Trophoblast cell (in vitro differentiated cells and primary cell): ENCODE data around the gene S100A16.

Experiments used
- DNase-seq, 2 donors: peaks; one replicate each; pipeline ENCODE4 v3.0.0-alpha.2; 2016
- H2AFZ ChIP-seq: 2 replicates; pipeline ENCODE4 v1.6.1; 2013; ENCODE audit warnings: low read length, moderate library complexity, mild to moderate bottlenecking; ENCODE audit not compliant: insufficient read depth, poor library complexity
- H2AK5ac ChIP-seq: 2 replicates; pipeline ENCODE4 v1.6.1; 2013; ENCODE audit warnings: mild to moderate bottlenecking, low read length
- H2BK120ac ChIP-seq: 2 replicates; pipeline ENCODE4 v1.6.1; 2013; ENCODE audit warnings: low read length, mild to moderate bottlenecking, moderate library complexity; ENCODE audit not compliant: insufficient read depth, poor library complexity
- H2BK12ac ChIP-seq: 2 replicates; pipeline ENCODE4 v1.6.1; 2013; ENCODE audit warnings: mild to moderate bottlenecking, low read length, moderate library complexity
- H2BK5ac ChIP-seq: 2 replicates; pipeline ENCODE4 v1.6.1; 2013; ENCODE audit warnings: low read length, low read depth, moderate library complexity, mild to moderate bottlenecking; ENCODE audit not compliant: poor library complexity
- H3K14ac ChIP-seq: 2 replicates; pipeline ENCODE4 v1.6.1; 2013; ENCODE audit warnings: mild to moderate bottlenecking, low read length
- H3K18ac ChIP-seq: 2 replicates; pipeline ENCODE4 v1.6.1; 2013; ENCODE audit warnings: mild to moderate bottlenecking, low read length
- H3K23ac ChIP-seq: 2 replicates; pipeline ENCODE4 v1.6.1; 2013; ENCODE audit warnings: low read length
- H3K27ac ChIP-seq: 2 replicates; pipeline ENCODE4 v1.5.1; 2013; ENCODE audit warnings: low read depth, mild to moderate bottlenecking, inconsistent platforms, low read length, moderate library complexity
- H3K27me3 ChIP-seq: 2 replicates; pipeline ENCODE4 v1.6.1; 2013; ENCODE audit warnings: inconsistent platforms, mild to moderate bottlenecking, low read length, moderate library complexity; ENCODE audit not compliant: insufficient read depth
- H3K36me3 ChIP-seq, 2 experiments: 1 replicate in 1 of 2; 2 replicates in 1 of 2; pipeline ENCODE4 v1.6.1; 2013; ENCODE audit warnings: low read length in 2 of 2, mild to moderate bottlenecking in 2 of 2, moderate library complexity in 1 of 2; ENCODE audit not compliant: insufficient read depth in 2 of 2, control insufficient read depth in 1 of 2
- H3K4ac ChIP-seq: 2 replicates; pipeline ENCODE4 v1.6.1; 2013; ENCODE audit warnings: low read depth, mild to moderate bottlenecking, low read length, moderate library complexity
- H3K4me1 ChIP-seq, 2 experiments: 1 replicate in 1 of 2; 2 replicates in 1 of 2; pipeline ENCODE4 v1.6.1; 2013; ENCODE audit warnings: low read length in 2 of 2, mild to moderate bottlenecking in 2 of 2, moderate library complexity in 1 of 2; ENCODE audit not compliant: insufficient read depth in 2 of 2, control insufficient read depth in 1 of 2
- H3K4me2 ChIP-seq: 2 replicates; pipeline ENCODE4 v1.6.1; 2013; ENCODE audit warnings: inconsistent platforms, mild to moderate bottlenecking, low read length, moderate library complexity
- H3K4me3 ChIP-seq: 2 replicates; pipeline ENCODE4 v1.5.1; 2013; ENCODE audit warnings: mild to moderate bottlenecking, low read depth, low read length, inconsistent platforms
- H3K79me1 ChIP-seq: one replicate; pipeline ENCODE4 v1.6.1; 2013; ENCODE audit warnings: low read length
- H3K79me2 ChIP-seq: 2 replicates; pipeline ENCODE4 v1.6.1; 2013; ENCODE audit warnings: low read length, mild to moderate bottlenecking; ENCODE audit not compliant: control insufficient read depth, insufficient read depth, poor library complexity
- H3K9ac ChIP-seq: 2 replicates; pipeline ENCODE4 v1.6.1; 2013; ENCODE audit warnings: mild to moderate bottlenecking, low read length
- H3K9me3 ChIP-seq: 2 replicates; pipeline ENCODE4 v1.6.1; 2013; ENCODE audit warnings: low read depth, mild to moderate bottlenecking, control low read depth, inconsistent platforms, low read length; ENCODE audit not compliant: insufficient read depth
- H4K12ac ChIP-seq: 2 replicates; pipeline ENCODE4 v1.6.1; 2013; ENCODE audit warnings: low read depth, mild to moderate bottlenecking, low read length, moderate library complexity
- H4K8ac ChIP-seq: 2 replicates; pipeline ENCODE4 v1.6.1; 2013; ENCODE audit warnings: low read depth, mild to moderate bottlenecking, low read length, moderate library complexity
- H4K91ac ChIP-seq: one replicate; pipeline ENCODE4 v1.6.1; 2013; ENCODE audit warnings: low read depth, mild to moderate bottlenecking, low read length, moderate library complexity
- WGBS: extraction: QIAGEN DNeasy Blood & Tissue Kit; methylation state at CpG from one replicate; pipeline ENCODE4 v1.1.7; 2013; ENCODE audit warnings: missing lambda C conversion rate; ENCODE audit not compliant: insufficient read length, insufficient coverage; ENCODE audit errors: extremely low coverage; 5-methylcytosine and 5-hydroxymethylcytosine counted together

The S100A16 gene

GRCh38 chr1:153614906-153615305, 2.0 kb upstream of the S100A16 start:
- H3K4ac ChIP-seq, result no peak overlapping the region
- no peak overlapping the region for H2AFZ ChIP-seq
- H2BK5ac ChIP-seq, result no peak overlapping the region
- H2BK12ac ChIP-seq, result peak overlapping the region; percentile 11
- peaks cover 6 to 13% of the 10 kb centered on the region in 2 experiments for H3K36me3 ChIP-seq
- H3K27ac ChIP-seq, result no peak overlapping the region
- peaks cover 31 to 38% of the 10 kb centered on the region in 2 experiments for H3K4me1 ChIP-seq
- peaks cover 20% of the 10 kb centered on the region for H3K79me1 ChIP-seq
- peak overlapping the region; percentile 21 for H4K91ac ChIP-seq
- H3K9ac ChIP-seq, result no peak overlapping the region
- no peak overlapping the region for H3K4me2 ChIP-seq
- H2AK5ac ChIP-seq, result peak overlapping the region; percentile 49
- no peak overlapping the region for H2BK120ac ChIP-seq
- no peak overlapping the region for H4K12ac ChIP-seq
- H3K9me3 ChIP-seq, result no peaks in the 10 kb centered on the region
- WGBS, result no CpG with 5 or more reads among the region's 7 CpGs
- no peak overlapping the region for H4K8ac ChIP-seq
- H3K23ac ChIP-seq, result no peak overlapping the region
- H3K4me3 ChIP-seq, result no peak overlapping the region
- no peak overlapping the region for H3K14ac ChIP-seq
- H3K18ac ChIP-seq, result no peak overlapping the region
- no peaks in the 10 kb centered on the region for H3K79me2 ChIP-seq
- no peaks in the 10 kb centered on the region for H3K27me3 ChIP-seq
- no peak for DNase-seq

GRCh38 chr1:153614189-153614900, 1.4 kb upstream of the S100A16 start:
- H3K27ac ChIP-seq, result no peak overlapping the region
- no peak overlapping the region for H2AK5ac ChIP-seq
- no peak overlapping the region for H3K4me3 ChIP-seq
- H4K91ac ChIP-seq, result peak overlapping the region; percentile 21
- H3K36me3 ChIP-seq, result peaks cover 4 to 10% of the 10 kb centered on the region in 2 experiments
- H3K79me2 ChIP-seq, result no peaks in the 10 kb centered on the region
- H3K4ac ChIP-seq, result no peak overlapping the region
- H3K14ac ChIP-seq, result no peak overlapping the region
- no peaks in the 10 kb centered on the region for H3K27me3 ChIP-seq
- no CpG with 5 or more reads among the region's 2 CpGs for WGBS
- no peak overlapping the region for H3K4me2 ChIP-seq
- H3K23ac ChIP-seq, result no peak overlapping the region
- no peak overlapping the region for H2AFZ ChIP-seq
- no peak overlapping the region for H4K12ac ChIP-seq
- no peak overlapping the region for H3K9ac ChIP-seq
- no peak overlapping the region for H2BK120ac ChIP-seq
- H2BK5ac ChIP-seq, result no peak overlapping the region
- no peak overlapping the region for H3K18ac ChIP-seq
- H3K9me3 ChIP-seq, result no peaks in the 10 kb centered on the region
- peak overlapping the region; percentile 11 for H2BK12ac ChIP-seq
- H3K4me1 ChIP-seq, result peaks cover 37 to 44% of the 10 kb centered on the region in 2 experiments
- DNase-seq, result no peak
- H4K8ac ChIP-seq, result no peak overlapping the region
- peaks cover 25% of the 10 kb centered on the region for H3K79me1 ChIP-seq

DNA sequence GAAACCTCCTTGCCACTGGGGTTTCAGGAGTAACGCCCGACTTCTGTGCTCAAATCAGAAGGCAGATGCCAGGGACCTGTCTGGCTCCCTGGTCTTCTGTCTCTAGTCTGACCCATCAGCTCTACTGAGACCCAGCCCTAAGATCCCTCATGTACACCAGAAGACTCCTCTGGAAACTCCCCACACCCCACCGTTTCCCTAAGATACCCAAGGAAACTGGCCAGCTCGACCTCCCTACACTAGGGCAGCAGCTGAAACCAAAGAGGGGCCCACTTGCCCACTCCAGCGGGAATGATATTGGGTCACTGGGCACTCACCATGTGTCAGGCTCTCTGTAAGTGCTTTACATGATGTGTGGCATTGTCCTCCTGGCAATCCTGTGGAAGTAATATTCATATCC, 469 bp upstream of the S100A16 start:
- H3K4me1 ChIP-seq, result peaks cover 45 to 53% of the 10 kb centered on the region in 2 experiments
- peaks cover 32% of the 10 kb centered on the region for H3K79me1 ChIP-seq
- H3K79me2 ChIP-seq, result peaks cover under 1% of the 10 kb centered on the region
- WGBS, result no CpG with 5 or more reads among the region's 5 CpGs
- no peak overlapping the region for H4K8ac ChIP-seq
- peaks cover 0 to under 1% of the 10 kb centered on the region in 2 experiments for H3K36me3 ChIP-seq
- no peak overlapping the region for H3K4me3 ChIP-seq
- peak overlapping the region; percentile 27 for H2AK5ac ChIP-seq
- no peak overlapping the region for H2BK5ac ChIP-seq
- no peak overlapping the region for H3K18ac ChIP-seq
- H3K27me3 ChIP-seq, result no peaks in the 10 kb centered on the region
- no peak overlapping the region for H3K4ac ChIP-seq
- no peak overlapping the region for H3K23ac ChIP-seq
- no peak overlapping the region for H2BK120ac ChIP-seq
- no peak overlapping the region for H3K27ac ChIP-seq
- no peak overlapping the region for H4K12ac ChIP-seq
- H2AFZ ChIP-seq, result no peak overlapping the region
- H4K91ac ChIP-seq, result no peak overlapping the region
- H3K9me3 ChIP-seq, result no peaks in the 10 kb centered on the region
- DNase-seq, result no peak
- no peak overlapping the region for H3K4me2 ChIP-seq
- H3K14ac ChIP-seq, result no peak overlapping the region
- peak overlapping the region; percentile 63 for H2BK12ac ChIP-seq
- H3K9ac ChIP-seq, result no peak overlapping the region

- Histone ChIP-seq H3K36me3 (no peaks in the 10 kb centered on the region), H4K12ac (no peak overlapping the region), H2BK12ac (peak overlapping the region; percentile 72), H3K4me2 (no peak overlapping the region), H2AFZ (no peak overlapping the region), H3K79me2 (peaks cover 3% of the 10 kb centered on the region), H2AK5ac (peak overlapping the region; percentile 89), H3K4me1 (peaks cover 57 to 65% of the 10 kb centered on the region in 2 experiments), H3K9ac (no peak overlapping the region), H3K14ac (peak overlapping the region; percentile 53), H3K23ac (no peak overlapping the region), H3K27ac (no peak overlapping the region), H4K8ac (no peak overlapping the region), H4K91ac (peak overlapping the region; percentile 67), H2BK5ac (no peak overlapping the region), H3K18ac (peak overlapping the region; percentile 62), H3K9me3 (no peaks in the 10 kb centered on the region), H3K27me3 (no peaks in the 10 kb centered on the region), H3K79me1 (peaks cover 39% of the 10 kb centered on the region), H3K4me3 (no peak overlapping the region), H2BK120ac (peak overlapping the region; percentile 25), H3K4ac (peak overlapping the region; percentile 9)
- no CpG with 5 or more reads among the region's 11 CpGs for WGBS
- DNase-seq, result no peak
Measured at GRCh38 chr1:153612111-153612754, 704 bp downstream of the S100A16 start.
